ENCODE results near the gene ST3GAL4. TPM values are rescaled to one million over a fixed set of nuclear protein-coding genes. Genes with fewer than 3 reads are reported as not detected.

ST3GAL4 gene
- total and polyA plus RNA-seq, 8 donors = 9.9 to 31.0 (median 15.7) TPM; not detected in 1

GRCh38 chr11:126461096-126461440 is 105.6 kb downstream of the ST3GAL4 start:
- WGBS, 5 donors = 76 to 87% (median 81%) methylated on average over 8 of the region's 8 CpGs; no CpG with 5 or more reads in 1 of the 5 donors
- H3K4me3 ChIP-seq = no peak overlapping the region
- H3K9me3 ChIP-seq = peaks cover 0 to 4% (median 0%) of the 10 kb centered on the region in 4 donors
- intact Hi-C loops (cut with DNase I; ENCODE audit: low total_unique reads) = no loop called here
- DNase-seq = no peak
- no peak for TF ChIP-seq POLR2A (IDR thresholded peaks at IDR 0.05)
- no peak for TF ChIP-seq EP300 (IDR thresholded peaks at IDR 0.05)
- TF ChIP-seq POLR2AphosphoS5 (IDR thresholded peaks at IDR 0.05) = no peak
- no peak for TF ChIP-seq CTCF (IDR thresholded peaks at IDR 0.05)
- peaks cover 0 to 17% (median 9%) of the 10 kb centered on the region in 4 donors for H3K4me1 ChIP-seq
- no peaks in the 10 kb centered on the region for H3K36me3 ChIP-seq
- H3K27me3 ChIP-seq = peaks cover 0 to 69% (median 5%) of the 10 kb centered on the region in 3 donors
- H3K27ac ChIP-seq = no peak overlapping the region

GRCh38 chr11:126461996-126462395 is 106.5 kb downstream of the ST3GAL4 start:
- WGBS, 5 donors = 77 to 92% (median 85%) methylated on average over 6 of the region's 6 CpGs
- Histone ChIP-seq H3K4me1 (peaks cover 0 to 24% (median 12%) of the 10 kb centered on the region in 4 donors), H3K36me3 (no peaks in the 10 kb centered on the region), H3K27ac (no peak overlapping the region), H3K9me3 (peaks cover 0 to 4% (median 0%) of the 10 kb centered on the region in 4 donors), H3K4me3 (no peak overlapping the region), H3K27me3 (peaks cover 0 to 68% (median 5%) of the 10 kb centered on the region in 3 donors)
- TF ChIP-seq POLR2AphosphoS5 (IDR thresholded peaks at IDR 0.05) (no peak), POLR2A (IDR thresholded peaks at IDR 0.05) (no peak), EP300 (IDR thresholded peaks at IDR 0.05) (no peak), CTCF (IDR thresholded peaks at IDR 0.05) (no peak)
- intact Hi-C loops (cut with DNase I; ENCODE audit: low total_unique reads) = no loop called here
- DNase-seq = no peak

- TF ChIP-seq EP300 (IDR thresholded peaks at IDR 0.05) = no peak
- no peak for TF ChIP-seq POLR2AphosphoS5 (IDR thresholded peaks at IDR 0.05)
- no peak for TF ChIP-seq CTCF (IDR thresholded peaks at IDR 0.05)
- TF ChIP-seq POLR2A (IDR thresholded peaks at IDR 0.05) = no peak
- Histone ChIP-seq H3K36me3 (no peaks in the 10 kb centered on the region), H3K27ac (no peak overlapping the region), H3K4me1 (peaks cover 0 to 24% (median 14%) of the 10 kb centered on the region in 4 donors), H3K4me3 (no peak overlapping the region), H3K9me3 (peaks cover 0 to 4% (median 0%) of the 10 kb centered on the region in 4 donors), H3K27me3 (peaks cover 0 to 73% (median 5%) of the 10 kb centered on the region in 3 donors)
- 94 to 100% (median 96%) methylated on average over 7 of the region's 7 CpGs for WGBS, 5 donors
- no peak for DNase-seq
- intact Hi-C loops (cut with DNase I; ENCODE audit: low total_unique reads) = no loop called here
These were observed 106.9 kb downstream of the ST3GAL4 start for GRCh38 chr11:126462422-126462821.

Small RNA genes lying within 50 kb of the gene (small RNA-seq; reads per million reads assigned to genes)
- gene AP001318.3 = 0 reads per million in 4 donors

Other genes starting within 250 kb of the ST3GAL4 start
- gene RPUSD4, start 144.0 kb upstream of the ST3GAL4 start, total RNA-seq = 10 to 100 TPM; 22.8 to 63.4 (median 31.6) TPM
- gene RPUSD4, start 144.0 kb upstream of the ST3GAL4 start, polyA plus RNA-seq = 10 to 100 TPM; 16.8 to 27.2 (median 17.8) TPM
- gene FAM118B, start 143.9 kb upstream of the ST3GAL4 start, total RNA-seq = 10 to 100 TPM in 4 of 5 donors, 1 to 10 TPM in 1; 7.6 to 50.7 (median 37.4) TPM
- 10 to 100 TPM in 2 of 3 donors, 1 to 10 TPM in 1; 6.9 to 25.8 (median 16.5) TPM for gene FAM118B, start 143.9 kb upstream of the ST3GAL4 start, polyA plus RNA-seq
- gene SRPRA, start 86.8 kb upstream of the ST3GAL4 start, total RNA-seq = 100 to 1,000 TPM in 2 of 5 donors, 10 to 100 TPM in 3; 13.9 to 255 (median 63.7) TPM
- gene SRPRA, start 86.8 kb upstream of the ST3GAL4 start, polyA plus RNA-seq = 10 to 100 TPM; 26.4 to 49.3 (median 37.4) TPM
- gene FOXRED1, start 86.5 kb upstream of the ST3GAL4 start, total RNA-seq = 10 to 100 TPM in 4 of 5 donors, 1 to 10 TPM in 1; 5.4 to 26.3 (median 14.8) TPM
- gene FOXRED1, start 86.5 kb upstream of the ST3GAL4 start, polyA plus RNA-seq = 10 to 100 TPM; 17.3 to 22.7 (median 18.9) TPM
- gene TIRAP, start 72.6 kb upstream of the ST3GAL4 start, total RNA-seq = 10 to 100 TPM in 3 of 5 donors, 1 to 10 TPM in 2; 5.1 to 86.2 (median 15.6) TPM
- gene TIRAP, start 72.6 kb upstream of the ST3GAL4 start, polyA plus RNA-seq = 1 to 10 TPM; 3.7 to 6.6 (median 5.2) TPM
- 10 to 100 TPM in 2 of 5 donors, 1 to 10 TPM in 3; 1.8 to 60.3 (median 5.9) TPM for gene DCPS, start 51.6 kb upstream of the ST3GAL4 start, total RNA-seq
- gene DCPS, start 51.6 kb upstream of the ST3GAL4 start, polyA plus RNA-seq = 10 to 100 TPM; 10.5 to 21.2 (median 14.7) TPM